ENCODE measurements around the gene NUP88. TPM values are rescaled to one million over a fixed set of nuclear protein-coding genes. Genes with fewer than 3 reads are reported as not detected.
A peak's percentile ranks its signal among the peaks of the same experiment; 100 is the strongest.

Gene NUP88
- total RNA-seq, 1 donor from 2014 or later, result 124 TPM

GRCh38 chr17:5419959-5420653 lies 644 bp upstream of the NUP88 start, which contains the start of gene RPAIN:
RPAIN (plus strand) TSS chr17:5420182; CDS start chr17:5420211, 29 bp downstream.
- DNase-seq (ENCODE audit: low read depth, low spot score), result peak; percentile 56

GRCh38 chr17:5418858-5419355 lies 555 bp downstream of the NUP88 start:
- no peak for DNase-seq (ENCODE audit: low read depth, low spot score)

GRCh38 chr17:5416901-5417300 lies 2.6 kb downstream of the NUP88 start:
- no peak for DNase-seq (ENCODE audit: low read depth, low spot score)

- DNase-seq (ENCODE audit: low read depth, low spot score), result no peak
Measured at GRCh38 chr17:5413682-5414081, 5.8 kb downstream of the NUP88 start.

- no peak for DNase-seq (ENCODE audit: low read depth, low spot score)
Measured at GRCh38 chr17:5410594-5411272, 8.7 kb downstream of the NUP88 start.

- DNase-seq (ENCODE audit: low read depth, low spot score), result no peak
Measured at GRCh38 chr17:5408186-5408585, 11.3 kb downstream of the NUP88 start.

GRCh38 chr17:5405400-5405799 lies 14.1 kb downstream of the NUP88 start:
- no peak for DNase-seq (ENCODE audit: low read depth, low spot score)

- DNase-seq (ENCODE audit: low read depth, low spot score), result no peak
Measured at GRCh38 chr17:5399767-5400166, 19.7 kb downstream of the NUP88 start.

- DNase-seq (ENCODE audit: low read depth, low spot score), result no peak
Measured at GRCh38 chr17:5396612-5397011, 22.9 kb downstream of the NUP88 start.

- DNase-seq (ENCODE audit: low read depth, low spot score), result no peak
Measured at GRCh38 chr17:5391678-5392077, 27.8 kb downstream of the NUP88 start.

- no peak for DNase-seq (ENCODE audit: low read depth, low spot score)
Measured at GRCh38 chr17:5381542-5381941, 37.9 kb downstream of the NUP88 start.

- no peak for DNase-seq (ENCODE audit: low read depth, low spot score)
Measured at GRCh38 chr17:5380491-5381135, 38.8 kb downstream of the NUP88 start.

- DNase-seq (ENCODE audit: low read depth, low spot score), result no peak
Measured at GRCh38 chr17:5379351-5380107, 39.9 kb downstream of the NUP88 start.

GRCh38 chr17:5378566-5379207 lies 40.8 kb downstream of the NUP88 start:
- DNase-seq (ENCODE audit: low read depth, low spot score), result no peak

GRCh38 chr17:5373112-5373511 lies 46.4 kb downstream of the NUP88 start:
- DNase-seq (ENCODE audit: low read depth, low spot score), result no peak

- DNase-seq (ENCODE audit: low read depth, low spot score), result no peak
Measured at GRCh38 chr17:5370411-5370810, 49.1 kb downstream of the NUP88 start.

GRCh38 chr17:5365831-5366230 lies 53.6 kb downstream of the NUP88 start:
- no peak for DNase-seq (ENCODE audit: low read depth, low spot score)

- DNase-seq (ENCODE audit: low read depth, low spot score), result no peak
Measured at GRCh38 chr17:5364696-5365095, 54.8 kb downstream of the NUP88 start.

GRCh38 chr17:5364156-5364555 lies 55.3 kb downstream of the NUP88 start:
- no peak for DNase-seq (ENCODE audit: low read depth, low spot score)

GRCh38 chr17:5362162-5362811 lies 57.2 kb downstream of the NUP88 start:
- DNase-seq (ENCODE audit: low read depth, low spot score), result no peak

GRCh38 chr17:5361426-5361825 lies 58.0 kb downstream of the NUP88 start:
- DNase-seq (ENCODE audit: low read depth, low spot score), result no peak
